DOHH2 (cell line): ENCODE data around the gene AFG1L.

Experiments
- H3F3A ChIP-seq: fragments of 200-600 bp; sonication (generic), shearing (Covaris generic); 2 replicates; pipeline ENCODE4 v1.6.0; 2016; ENCODE audit warnings: antibody characterized with exemption, mild to moderate bottlenecking; ENCODE audit not compliant: control insufficient read depth, insufficient read depth
- H3K27ac ChIP-seq: fragments of 200-600 bp; sonication (generic); 2 replicates; pipeline ENCODE4 v1.5.1; 2014; ENCODE audit warnings: low read depth, mild to moderate bottlenecking, low read length, moderate library complexity
- H3K27me3 ChIP-seq: fragments of 200-600 bp; sonication (generic); 2 replicates; pipeline ENCODE4 v1.6.1; 2014; ENCODE audit warnings: mild to moderate bottlenecking, low read length, mixed read lengths; ENCODE audit not compliant: control insufficient read depth
- H3K36me3 ChIP-seq: fragments of 200-600 bp; sonication (generic); 2 replicates; pipeline ENCODE4 v1.6.1; 2014; ENCODE audit warnings: mild to moderate bottlenecking, low read length, moderate library complexity, mixed read lengths; ENCODE audit not compliant: control insufficient read depth
- H3K4me1 ChIP-seq: fragments of 200-600 bp; sonication (generic); 2 replicates; pipeline ENCODE4 v1.6.1; 2014; ENCODE audit warnings: mild to moderate bottlenecking, low read length, mixed read lengths; ENCODE audit not compliant: control insufficient read depth
- H3K4me2 ChIP-seq: fragments of 200-600 bp; sonication (generic); 2 replicates; pipeline ENCODE4 v1.6.0; 2014; ENCODE audit warnings: mild to moderate bottlenecking, low read length, moderate library complexity
- H3K4me3 ChIP-seq: fragments of 200-600 bp; sonication (generic); 2 replicates; pipeline ENCODE4 v1.5.1; 2014; ENCODE audit warnings: mild to moderate bottlenecking, low read length, mixed read lengths
- H3K79me2 ChIP-seq: fragments of 200-600 bp; sonication (generic); 2 replicates; pipeline ENCODE4 v1.6.1; 2014; ENCODE audit warnings: mild to moderate bottlenecking, low read length, mixed read lengths; ENCODE audit not compliant: control insufficient read depth
- H3K9me2 ChIP-seq: fragments of 200-600 bp; sonication (generic); replicated peaks from 2 replicates; pipeline ENCODE4 v1.6.1; 2014; ENCODE audit warnings: mild to moderate bottlenecking, low read length, mixed read lengths; ENCODE audit not compliant: control insufficient read depth
- H3K9me3 ChIP-seq: fragments of 200-600 bp; sonication (generic); 2 replicates; pipeline ENCODE4 v1.6.1; 2014; ENCODE audit warnings: antibody characterized with exemption, low read length, mixed read lengths; ENCODE audit not compliant: control insufficient read depth, insufficient read depth
- H4K20me1 ChIP-seq: fragments of 200-600 bp; sonication (generic); 2 replicates; pipeline ENCODE4 v1.6.0; 2014; ENCODE audit warnings: low read depth, mild to moderate bottlenecking, antibody characterized with exemption, low read length, moderate library complexity; ENCODE audit not compliant: control insufficient read depth, insufficient read depth
- EZH2phosphoT487 ChIP-seq: fragments of 200-600 bp; sonication (generic); IDR thresholded peaks from 2 replicates; pipeline ENCODE4 v1.6.1; 2017; ENCODE audit warnings: borderline replicate concordance, mild to moderate bottlenecking, antibody characterized with exemption, low read length, moderate library complexity, mixed read lengths
- TF ChIP-seq, protein P1 (sequence below): fragments of 200-600 bp; sonication (generic); IDR thresholded peaks from one replicate; pipeline ENCODE4 v1.5.1; 2014; ENCODE audit warnings: antibody characterized with exemption, mild to moderate bottlenecking, low read depth, low read length; ENCODE audit not compliant: poor library complexity, severe bottlenecking

The AFG1L gene

DNA sequence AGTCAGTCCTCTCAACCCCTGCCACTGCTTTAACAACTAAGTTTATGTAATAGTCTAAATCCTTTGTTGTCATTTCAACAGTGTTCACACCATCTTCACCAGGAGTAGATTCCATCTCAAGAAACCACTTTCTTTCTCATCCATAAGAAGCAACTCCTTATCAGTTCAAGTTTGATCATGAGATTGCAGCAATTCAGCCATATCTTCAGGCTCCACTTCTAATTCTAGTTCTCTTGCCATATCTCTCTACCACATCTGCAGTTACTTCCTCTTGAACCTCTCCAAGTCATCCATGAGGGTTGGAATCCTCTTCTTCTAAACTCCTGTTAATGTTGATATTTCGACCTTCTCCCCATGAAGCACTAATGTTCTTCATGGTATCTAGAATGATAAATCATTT lies 208.0 kb downstream of the AFG1L start:
- no peak overlapping the region for H3K4me3 ChIP-seq
- H3F3A ChIP-seq: no peaks in the 10 kb centered on the region
- H4K20me1 ChIP-seq: no peaks in the 10 kb centered on the region
- H3K36me3 ChIP-seq: no peaks in the 10 kb centered on the region
- no peaks in the 10 kb centered on the region for H3K79me2 ChIP-seq
- no peak overlapping the region for H3K27ac ChIP-seq
- no peaks in the 10 kb centered on the region for H3K4me1 ChIP-seq
- H3K27me3 ChIP-seq: no peaks in the 10 kb centered on the region
- no peak for TF ChIP-seq EZH2phosphoT487
- TF ChIP-seq, protein P1, sequence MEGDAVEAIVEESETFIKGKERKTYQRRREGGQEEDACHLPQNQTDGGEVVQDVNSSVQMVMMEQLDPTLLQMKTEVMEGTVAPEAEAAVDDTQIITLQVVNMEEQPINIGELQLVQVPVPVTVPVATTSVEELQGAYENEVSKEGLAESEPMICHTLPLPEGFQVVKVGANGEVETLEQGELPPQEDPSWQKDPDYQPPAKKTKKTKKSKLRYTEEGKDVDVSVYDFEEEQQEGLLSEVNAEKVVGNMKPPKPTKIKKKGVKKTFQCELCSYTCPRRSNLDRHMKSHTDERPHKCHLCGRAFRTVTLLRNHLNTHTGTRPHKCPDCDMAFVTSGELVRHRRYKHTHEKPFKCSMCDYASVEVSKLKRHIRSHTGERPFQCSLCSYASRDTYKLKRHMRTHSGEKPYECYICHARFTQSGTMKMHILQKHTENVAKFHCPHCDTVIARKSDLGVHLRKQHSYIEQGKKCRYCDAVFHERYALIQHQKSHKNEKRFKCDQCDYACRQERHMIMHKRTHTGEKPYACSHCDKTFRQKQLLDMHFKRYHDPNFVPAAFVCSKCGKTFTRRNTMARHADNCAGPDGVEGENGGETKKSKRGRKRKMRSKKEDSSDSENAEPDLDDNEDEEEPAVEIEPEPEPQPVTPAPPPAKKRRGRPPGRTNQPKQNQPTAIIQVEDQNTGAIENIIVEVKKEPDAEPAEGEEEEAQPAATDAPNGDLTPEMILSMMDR: no peak
- no peak overlapping the region for H3K4me2 ChIP-seq
- H3K9me3 ChIP-seq: no peaks in the 10 kb centered on the region
- H3K9me2 ChIP-seq: no peaks in the 10 kb centered on the region

DNA sequence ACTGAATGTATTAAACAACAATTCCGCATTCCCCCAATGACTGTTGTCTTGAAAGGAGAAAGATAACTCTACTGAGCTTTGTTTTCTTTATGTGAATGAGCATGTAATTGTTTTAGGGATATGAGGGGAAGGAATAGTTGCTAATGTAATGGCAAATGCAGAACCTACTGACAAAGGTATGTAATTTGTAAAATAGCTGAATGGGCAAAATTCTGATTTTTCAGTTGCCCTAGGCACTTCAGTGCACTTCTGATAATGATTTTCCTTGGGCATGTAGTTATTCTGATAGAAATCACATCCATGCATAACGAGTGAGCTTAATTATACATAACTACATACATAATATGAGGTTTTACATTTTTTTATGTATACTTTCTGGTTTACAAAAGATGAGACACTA lies 212.5 kb downstream of the AFG1L start:
- TF ChIP-seq, protein P1: no peak
- no peak for TF ChIP-seq EZH2phosphoT487
- H3K27me3 ChIP-seq: no peaks in the 10 kb centered on the region
- H3K4me1 ChIP-seq: no peaks in the 10 kb centered on the region
- no peak overlapping the region for H3K27ac ChIP-seq
- no peaks in the 10 kb centered on the region for H3K9me3 ChIP-seq
- no peak overlapping the region for H3K4me2 ChIP-seq
- no peaks in the 10 kb centered on the region for H3K36me3 ChIP-seq
- H3K79me2 ChIP-seq: no peaks in the 10 kb centered on the region
- H3K9me2 ChIP-seq: no peaks in the 10 kb centered on the region
- no peaks in the 10 kb centered on the region for H3F3A ChIP-seq
- H4K20me1 ChIP-seq: no peaks in the 10 kb centered on the region
- no peak overlapping the region for H3K4me3 ChIP-seq

DNA sequence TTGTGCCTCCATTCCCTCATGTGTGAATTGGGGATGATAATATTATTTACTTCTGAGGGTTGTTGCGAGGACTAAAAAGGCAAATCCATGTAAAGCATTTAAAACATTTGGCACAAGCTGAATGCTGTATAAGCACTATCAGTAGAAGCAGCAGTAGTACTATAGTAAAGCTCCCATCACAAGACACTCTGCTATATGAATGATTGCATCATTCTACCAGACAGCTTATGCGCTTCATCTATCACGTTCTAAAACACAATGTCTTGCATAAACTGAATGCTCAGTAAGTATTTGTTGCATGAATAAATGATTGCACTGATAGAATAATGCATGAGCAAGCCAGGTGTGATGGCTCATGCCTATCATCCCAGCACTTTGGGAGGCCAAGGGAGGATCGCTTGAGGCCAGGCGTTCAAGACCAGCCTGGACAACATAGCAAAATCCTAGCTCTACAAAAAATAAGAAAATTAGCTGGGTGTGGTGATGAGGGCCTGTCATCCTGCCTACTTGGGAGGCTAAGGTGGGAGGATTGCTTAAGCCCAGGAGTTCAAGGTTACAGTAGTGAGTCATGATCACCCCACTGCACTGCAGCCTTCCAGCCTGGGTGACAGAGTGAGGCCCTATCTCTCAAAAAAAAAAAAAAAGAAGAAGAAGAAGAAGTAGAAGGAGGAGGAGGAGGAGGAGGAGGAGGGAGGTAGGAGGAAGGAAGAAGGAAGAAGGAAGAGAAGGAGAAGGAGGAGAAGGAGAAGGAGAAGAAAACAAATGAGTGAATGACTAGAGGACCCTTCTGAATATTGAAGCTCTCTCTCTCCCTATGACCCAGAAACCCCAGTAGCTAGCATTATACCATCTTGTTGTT lies 215.8 kb downstream of the AFG1L start:
- H3K27ac ChIP-seq: no peak overlapping the region
- no peaks in the 10 kb centered on the region for H3K9me3 ChIP-seq
- no peaks in the 10 kb centered on the region for H3K9me2 ChIP-seq
- TF ChIP-seq, protein P1: no peak
- TF ChIP-seq EZH2phosphoT487: no peak
- H3K27me3 ChIP-seq: no peaks in the 10 kb centered on the region
- no peaks in the 10 kb centered on the region for H3K79me2 ChIP-seq
- no peaks in the 10 kb centered on the region for H3K4me1 ChIP-seq
- H3K4me2 ChIP-seq: no peak overlapping the region
- H4K20me1 ChIP-seq: no peaks in the 10 kb centered on the region
- H3K4me3 ChIP-seq: no peak overlapping the region
- no peaks in the 10 kb centered on the region for H3F3A ChIP-seq
- no peaks in the 10 kb centered on the region for H3K36me3 ChIP-seq
